Mesenteric fat pad (tissue), 1 donor: Measurements from ENCODE around the gene IL2RG. TPM values are rescaled to one million over a fixed set of nuclear protein-coding genes. Genes with fewer than 3 reads are reported as not detected.

Experiments
- DNase-seq: peaks from one replicate; pipeline ENCODE4 v3.0.0-alpha.2; 2020; ENCODE audit warnings: low spot score
- long read RNA-seq: library from polyadenylated mRNA; unstranded; transcript quantifications from one replicate; pipeline ENCODE4 v2.0.0, GENCODE V29; 2020
- total RNA-seq: library from RNA; stranded (reverse); fragmentation: NEBNext Ultra II Directional; extraction: Animal tissue kit (Norgen Biotek cat#: 25700); gene quantifications from one replicate; pipeline ENCODE4 v1.2.1, GENCODE V29; 2021
- donor health status: DM: yes; HTN: yes; CAD: no.

The IL2RG gene
- total RNA-seq, result 5.8 TPM
- long read RNA-seq, transcript IL2RG-203 (8 exons, 1,534 nt), result major isoform, 8 of 8 reads
- long read RNA-seq, partial matches to known transcripts, result 0 of 8 reads
- long read RNA-seq, other reads (novel, unspliced or antisense), result 0 of 8 reads

DNA sequence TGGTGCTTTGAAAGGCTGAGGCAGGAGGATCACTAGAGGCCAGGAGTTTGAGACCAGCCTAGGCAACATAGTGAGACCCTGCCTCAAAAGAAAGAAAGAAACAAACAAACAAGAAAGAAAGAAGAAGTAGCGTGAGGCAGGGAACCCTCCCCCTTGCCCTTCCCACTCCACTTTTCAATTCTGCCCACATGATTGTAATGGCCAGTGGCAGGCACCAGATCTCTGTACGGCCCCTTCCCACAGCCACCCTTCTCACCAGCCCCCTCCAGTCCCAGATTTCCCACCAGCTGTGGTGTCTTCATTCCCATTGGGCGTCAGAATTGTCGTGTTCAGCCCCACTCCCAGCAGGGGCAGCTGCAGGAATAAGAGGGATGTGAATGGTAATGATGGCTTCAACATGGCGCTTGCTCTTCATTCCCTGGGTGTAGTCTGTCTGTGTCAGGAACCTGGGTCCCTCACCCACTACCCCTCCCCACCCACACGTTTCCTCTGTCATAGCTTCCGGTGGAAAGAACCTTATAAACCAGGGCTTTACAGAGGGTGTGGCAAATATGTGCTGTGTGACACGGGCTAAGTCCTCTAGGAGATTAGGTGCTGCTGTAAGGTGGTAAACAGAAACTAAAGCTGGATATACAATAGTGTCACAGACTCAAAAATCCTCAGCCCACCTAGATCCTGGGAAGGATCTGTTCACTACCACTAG is at the start of gene IL2RG:
Gene IL2RG, minus strand, starts transcription at position 437 of the 703 bp plus-strand sequence. Its CDS starts 38 bp downstream, at position 399.
- DNase-seq, result no peak

DNA sequence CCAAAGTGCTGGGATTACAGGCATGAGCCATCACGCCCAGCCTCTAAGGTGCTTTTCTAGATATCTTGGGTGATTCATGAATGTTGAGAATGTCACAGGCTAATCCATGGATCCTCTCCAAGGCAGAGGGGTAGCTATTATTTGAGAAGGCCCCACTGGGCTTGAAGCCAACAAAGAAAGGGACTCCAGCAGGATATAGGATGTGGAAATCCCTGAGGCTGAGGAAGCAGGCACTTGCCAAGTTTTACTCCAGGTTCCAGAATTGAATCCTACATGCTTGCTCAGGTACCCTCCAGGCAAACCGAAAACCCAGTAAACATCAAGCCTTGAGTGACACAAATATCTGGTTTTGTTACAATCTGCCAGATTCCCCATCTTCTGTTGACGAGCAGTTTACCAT is 49.1 kb upstream of the IL2RG start:
- no peak for DNase-seq

DNA sequence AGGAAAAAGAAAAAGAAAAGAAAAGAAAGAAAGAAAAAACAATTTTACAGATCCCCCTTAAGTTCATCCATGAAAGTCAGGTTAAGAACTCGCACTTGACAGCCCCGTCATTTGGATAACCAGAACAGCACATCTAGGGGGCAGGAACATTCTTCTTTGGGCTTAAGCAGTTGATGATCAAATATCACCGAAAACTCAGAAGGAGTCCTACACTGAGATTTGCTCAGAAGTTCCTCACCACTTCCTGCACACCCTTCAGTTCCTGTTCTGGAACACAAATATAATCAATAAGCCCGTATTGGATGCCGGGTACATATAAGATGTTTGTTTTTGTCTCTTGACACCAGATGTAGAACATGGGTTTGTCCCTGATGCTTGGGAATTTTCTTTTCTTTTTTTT is 48.0 kb upstream of the IL2RG start:
- DNase-seq, result no peak

DNA sequence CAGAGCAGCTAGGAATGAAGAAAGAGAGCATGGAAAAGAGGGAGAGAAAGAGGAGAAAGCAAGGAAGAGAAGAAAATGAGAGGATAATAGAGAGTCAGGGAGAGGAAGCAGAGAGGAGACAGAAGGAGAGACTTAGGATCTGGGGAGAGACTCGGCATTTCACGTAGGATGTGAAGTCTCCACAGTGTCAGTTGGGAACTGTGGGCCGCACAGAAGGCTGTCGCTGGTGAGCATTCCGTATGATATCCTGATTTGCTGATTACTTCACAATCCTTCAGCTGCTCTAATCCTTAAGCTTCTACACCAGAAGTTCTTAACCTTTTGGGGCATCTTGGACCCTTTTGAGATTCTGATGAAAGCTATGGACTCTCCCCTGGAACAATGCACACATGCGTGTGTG is 47.2 kb upstream of the IL2RG start:
- no peak for DNase-seq

DNA sequence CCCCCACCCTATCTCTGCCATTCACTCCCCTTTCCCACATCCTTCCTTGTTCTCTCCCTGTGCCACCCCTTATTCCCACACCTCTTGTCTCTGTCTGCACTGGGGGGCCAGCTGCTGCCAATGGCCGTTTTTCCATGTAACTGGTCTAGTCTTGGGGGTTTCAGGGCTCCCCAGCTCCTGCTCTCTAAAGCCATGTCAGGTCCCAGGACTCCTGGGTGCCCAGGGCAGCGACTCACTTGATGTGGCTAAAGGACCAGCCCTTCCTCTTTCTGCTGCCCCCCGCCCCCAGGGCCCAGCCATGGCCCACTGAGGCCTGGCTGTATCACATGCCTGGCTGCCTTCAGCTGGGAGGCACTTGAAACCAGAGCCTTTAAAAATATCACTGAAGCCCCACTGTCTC is 43.3 kb upstream of the IL2RG start:
- no peak for DNase-seq

DNA sequence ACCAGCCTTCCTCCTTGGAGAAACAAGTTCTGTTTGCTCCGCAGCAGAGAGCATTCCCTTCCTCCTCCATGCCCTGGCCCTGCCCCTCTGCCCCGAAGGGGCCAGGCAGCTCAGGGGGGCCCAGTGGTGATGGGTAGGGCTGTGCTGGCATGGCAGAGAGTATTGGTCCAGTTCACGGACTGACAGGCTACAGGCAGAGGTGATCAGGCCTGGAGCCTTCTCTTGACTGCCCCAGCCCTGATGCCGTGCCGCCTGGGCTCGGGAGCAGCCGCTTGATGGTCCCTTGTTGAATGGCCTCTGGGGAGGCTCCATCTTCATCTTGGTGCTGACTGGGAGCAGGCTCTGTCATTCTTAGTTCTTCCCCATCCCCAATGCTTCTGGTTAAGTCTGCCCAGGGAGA is 42.8 kb upstream of the IL2RG start:
- DNase-seq, result no peak

DNA sequence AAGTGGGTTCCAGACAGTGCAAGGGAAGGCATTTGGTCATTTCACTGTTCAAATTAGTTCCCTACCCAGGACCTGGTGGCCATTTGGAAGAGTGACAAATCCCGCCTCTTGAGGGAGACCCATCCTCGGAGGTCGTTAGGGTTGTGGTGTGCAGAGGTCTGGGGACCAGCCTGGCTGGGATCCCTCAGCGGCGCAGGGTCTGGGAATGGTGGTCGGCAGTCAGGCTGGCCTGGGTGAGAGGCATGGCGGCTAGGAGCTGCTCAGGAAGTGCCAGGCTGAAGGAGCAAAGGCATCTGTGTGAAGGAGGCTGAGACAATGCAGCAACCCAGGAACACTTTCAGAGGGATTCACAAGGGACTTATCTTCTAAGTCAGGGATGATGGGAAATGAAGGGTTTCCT is 40.0 kb upstream of the IL2RG start:
- DNase-seq, result no peak

DNA sequence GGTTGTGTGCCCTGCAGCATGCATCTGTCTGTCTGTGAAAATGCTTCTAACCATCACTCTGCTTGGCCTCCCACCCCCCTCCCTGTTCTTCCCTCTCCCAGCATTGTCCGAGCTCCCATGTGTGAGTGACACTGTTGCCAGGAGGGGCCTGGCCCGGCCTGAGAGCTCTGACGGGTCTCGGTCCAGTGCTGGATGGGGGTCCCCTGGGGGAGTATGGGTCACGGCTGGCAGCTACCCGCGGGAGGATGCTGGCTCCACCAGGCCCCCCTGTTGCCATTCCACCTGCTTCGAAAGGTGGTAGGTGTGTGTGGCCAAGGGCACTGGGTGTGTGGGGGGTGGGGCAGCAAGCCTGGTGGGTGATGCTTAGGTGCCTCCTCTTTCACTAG is 36.9 kb upstream of the IL2RG start:
- no peak for DNase-seq

DNA sequence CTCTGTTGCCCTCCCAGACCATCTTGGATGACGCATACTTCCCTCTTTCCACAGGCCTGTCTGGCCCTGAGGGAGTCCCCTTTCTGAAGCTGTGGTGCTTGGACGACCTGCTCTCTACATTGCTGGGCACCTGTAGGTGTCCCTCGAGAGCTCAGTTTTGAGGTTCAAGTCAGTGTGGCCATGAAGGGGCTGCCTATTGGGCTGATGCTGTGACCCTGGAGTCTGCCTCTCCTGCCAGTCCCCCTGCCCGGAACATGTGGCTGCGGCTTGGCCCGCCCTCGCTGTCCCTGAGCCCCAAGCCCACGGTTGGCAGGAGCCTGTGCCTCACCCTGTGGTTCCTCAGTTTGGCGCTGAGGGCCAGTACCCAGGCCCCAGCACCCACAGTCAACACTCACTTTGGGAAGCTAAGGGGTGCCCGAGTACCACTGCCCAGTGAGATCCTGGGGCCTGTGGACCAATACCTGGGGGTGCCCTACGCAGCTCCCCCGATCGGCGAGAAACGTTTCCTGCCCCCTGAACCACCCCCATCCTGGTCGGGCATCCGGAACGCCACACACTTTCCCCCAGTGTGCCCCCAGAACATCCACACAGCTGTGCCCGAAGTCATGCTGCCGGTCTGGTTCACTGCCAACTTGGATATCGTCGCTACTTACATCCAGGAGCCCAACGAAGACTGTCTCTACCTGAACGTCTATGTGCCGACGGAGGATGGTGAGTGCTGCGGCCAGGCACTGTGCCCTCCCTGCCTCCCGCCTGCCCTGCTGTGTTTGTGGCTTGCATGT is 36.3 kb upstream of the IL2RG start:
- no peak for DNase-seq

DNA sequence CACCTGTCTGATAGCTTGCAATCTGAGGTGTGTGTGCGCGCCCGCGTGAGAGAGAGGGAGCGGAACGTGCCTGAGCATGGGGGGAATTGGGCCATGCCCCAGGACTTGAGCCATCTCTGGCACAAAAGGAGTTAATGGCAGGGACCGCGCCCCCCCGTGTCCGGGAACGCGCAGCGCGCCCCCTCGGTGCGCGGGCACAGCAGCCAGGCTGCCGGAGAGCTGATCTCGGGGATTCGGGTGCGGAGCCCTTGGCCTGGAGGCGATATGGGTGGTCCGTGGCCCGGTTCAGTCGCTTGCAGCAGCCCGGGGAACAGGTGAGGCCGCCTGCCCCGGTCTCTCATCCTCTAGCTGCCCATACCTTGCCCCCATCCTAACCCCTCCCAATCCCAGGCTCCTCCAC is 33.3 kb upstream of the IL2RG start, which contains the start of gene NLGN3:
Gene NLGN3, plus strand, starts transcription at position 191 of the 400 bp plus-strand sequence. CDS start 2,909 bp downstream, outside the sequence.
- DNase-seq, result no peak

DNA sequence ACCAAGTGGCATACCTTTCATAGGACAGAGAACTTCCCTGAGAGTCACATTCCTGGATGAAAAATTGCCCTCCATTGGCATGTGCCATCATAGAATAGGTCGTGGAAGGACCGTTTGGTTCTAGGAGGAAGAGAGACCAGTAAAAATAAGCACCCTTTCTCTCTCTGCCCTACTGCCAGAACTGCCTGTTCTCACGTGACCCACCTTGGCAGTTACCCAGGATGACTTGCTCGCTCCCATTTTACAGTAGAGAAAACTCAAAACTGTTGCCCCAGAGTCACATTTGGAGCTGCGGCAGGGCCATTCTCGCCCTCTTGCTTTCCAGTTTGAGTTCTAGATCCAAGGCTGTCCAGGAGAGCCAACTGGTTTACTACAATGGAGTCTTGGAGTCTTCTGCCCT is 32.1 kb upstream of the IL2RG start:
- no peak for DNase-seq

DNA sequence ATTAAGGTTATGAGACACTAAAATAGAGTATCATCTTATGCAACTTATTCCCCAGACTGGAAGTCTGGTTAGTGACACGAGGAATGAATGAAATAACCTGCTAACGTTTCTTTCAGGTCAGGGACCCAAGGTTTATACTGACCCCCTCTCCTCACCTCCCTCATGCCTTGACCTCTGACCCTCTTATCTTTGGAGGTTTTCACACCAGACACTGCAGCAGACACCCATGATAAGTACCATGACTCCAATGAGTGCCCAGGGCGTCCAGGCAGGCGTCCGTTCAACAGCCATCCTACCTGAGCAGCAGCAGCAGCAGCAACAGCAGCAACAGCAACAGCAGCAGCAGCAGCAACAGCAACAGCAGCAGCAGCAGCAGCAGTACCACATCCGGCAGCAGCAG is 29.1 kb upstream of the IL2RG start:
- DNase-seq, result no peak

DNA sequence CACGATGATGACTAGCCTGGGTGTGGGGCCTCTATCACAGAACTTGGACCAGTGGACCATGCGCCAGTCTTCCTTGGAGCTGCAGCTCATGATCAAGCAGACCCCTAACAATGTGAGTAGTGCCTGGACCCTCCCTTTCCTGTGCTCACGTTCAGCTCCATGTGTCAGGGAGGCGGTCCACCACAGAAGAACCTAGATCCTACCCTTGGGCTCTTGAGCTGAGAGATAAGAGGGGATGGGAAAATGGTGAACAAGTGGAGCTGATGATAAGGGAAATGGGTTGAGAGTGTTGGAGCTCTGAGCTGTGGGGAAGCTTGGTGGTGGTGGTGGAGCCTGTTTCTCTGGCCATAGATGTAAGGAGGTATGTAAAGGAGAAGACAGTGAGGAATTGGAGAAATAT is 20.1 kb upstream of the IL2RG start:
- DNase-seq, result no peak

DNA sequence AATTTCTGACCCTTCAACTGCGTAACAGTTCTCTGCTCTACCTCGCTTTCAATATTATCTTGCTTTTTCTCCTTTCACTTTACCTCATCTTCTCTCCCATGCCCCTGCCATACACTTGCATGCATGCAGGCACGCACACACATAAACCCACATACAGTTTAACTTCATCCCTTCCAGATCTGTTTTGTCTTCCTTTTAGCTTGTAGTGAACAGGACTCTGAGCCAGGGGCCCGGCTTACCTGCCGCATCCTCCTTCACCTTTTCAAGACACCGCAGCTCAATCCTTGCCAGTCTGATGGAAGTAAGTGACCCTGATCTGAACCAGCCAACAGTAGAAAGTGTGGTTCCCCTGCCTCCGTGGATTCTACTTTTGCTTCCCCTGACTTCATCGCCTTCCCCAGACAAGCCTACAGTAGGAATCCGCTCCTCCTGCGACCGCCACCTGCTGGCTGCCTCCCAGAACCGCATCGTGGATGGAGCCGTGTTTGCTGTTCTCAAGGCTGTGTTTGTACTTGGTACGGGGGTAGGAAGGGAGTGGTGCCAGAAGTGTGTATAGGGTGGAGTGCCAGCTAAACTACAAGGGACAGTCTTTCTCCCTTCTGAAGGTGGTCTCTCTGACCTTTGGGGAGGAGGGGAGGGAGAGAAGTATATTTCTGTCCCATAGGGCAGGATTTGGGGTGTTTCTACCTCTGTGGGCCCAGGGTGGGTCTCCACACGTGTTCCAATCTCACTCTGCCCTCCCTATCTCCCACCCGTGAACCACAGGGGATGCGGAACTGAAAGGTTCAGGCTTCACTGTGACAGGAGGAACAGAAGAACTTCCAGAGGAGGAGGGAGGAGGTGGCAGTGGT is 17.8 kb upstream of the IL2RG start:
- DNase-seq, result no peak

DNA sequence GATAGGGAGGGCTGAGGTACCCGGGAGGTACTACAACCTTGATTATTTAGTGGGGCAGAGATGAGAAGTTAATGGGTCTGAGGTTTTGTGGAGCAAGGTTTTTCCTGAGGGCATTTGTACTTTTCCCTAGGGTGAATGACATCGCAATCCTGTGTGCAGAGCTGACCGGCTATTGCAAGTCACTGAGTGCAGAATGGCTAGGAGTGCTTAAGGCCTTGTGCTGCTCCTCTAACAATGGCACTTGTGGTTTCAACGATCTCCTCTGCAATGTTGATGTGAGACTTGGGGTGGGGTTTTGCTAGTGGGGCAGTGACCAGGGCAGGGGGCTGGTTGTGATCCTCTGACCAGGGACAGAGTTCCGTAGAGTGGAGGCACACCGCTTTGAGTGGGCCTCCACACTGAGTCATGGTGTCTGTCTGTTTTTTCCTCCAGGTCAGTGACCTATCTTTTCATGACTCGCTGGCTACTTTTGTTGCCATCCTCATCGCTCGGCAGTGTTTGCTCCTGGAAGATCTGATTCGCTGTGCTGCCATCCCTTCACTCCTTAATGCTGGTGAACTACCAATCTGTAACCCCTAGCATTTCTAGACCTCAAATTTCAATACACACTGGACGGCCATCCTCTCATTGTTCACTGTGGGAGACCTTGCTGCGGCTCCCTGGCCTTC is 16.9 kb upstream of the IL2RG start:
- DNase-seq, result no peak

DNA sequence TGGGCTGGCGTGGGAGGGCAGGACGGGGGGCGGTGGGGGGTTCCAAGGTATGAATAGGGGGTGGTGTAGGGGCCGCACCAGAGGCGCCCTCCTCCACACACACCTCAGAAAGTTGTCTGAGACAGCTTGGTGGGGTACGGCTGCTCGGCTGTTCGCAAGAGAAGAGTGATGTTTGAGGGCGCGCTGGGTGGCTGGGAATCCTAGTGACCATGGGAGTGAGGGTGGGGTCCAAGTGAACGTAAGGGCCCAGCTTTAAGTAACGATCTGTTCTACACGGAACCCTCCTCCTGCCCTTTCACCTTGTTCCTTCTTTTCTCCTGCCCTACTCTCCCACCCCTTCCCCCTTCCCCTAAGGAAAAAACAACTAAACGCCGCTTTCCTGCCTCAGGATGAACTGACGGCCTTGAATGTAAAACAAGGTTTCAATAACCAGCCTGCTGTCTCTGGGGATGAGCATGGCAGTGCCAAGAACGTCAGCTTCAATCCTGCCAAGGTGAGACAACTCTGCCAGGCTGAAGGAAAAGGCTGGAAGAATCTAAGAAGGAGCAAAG is 7.7 kb upstream of the IL2RG start:
- DNase-seq, result no peak

DNA sequence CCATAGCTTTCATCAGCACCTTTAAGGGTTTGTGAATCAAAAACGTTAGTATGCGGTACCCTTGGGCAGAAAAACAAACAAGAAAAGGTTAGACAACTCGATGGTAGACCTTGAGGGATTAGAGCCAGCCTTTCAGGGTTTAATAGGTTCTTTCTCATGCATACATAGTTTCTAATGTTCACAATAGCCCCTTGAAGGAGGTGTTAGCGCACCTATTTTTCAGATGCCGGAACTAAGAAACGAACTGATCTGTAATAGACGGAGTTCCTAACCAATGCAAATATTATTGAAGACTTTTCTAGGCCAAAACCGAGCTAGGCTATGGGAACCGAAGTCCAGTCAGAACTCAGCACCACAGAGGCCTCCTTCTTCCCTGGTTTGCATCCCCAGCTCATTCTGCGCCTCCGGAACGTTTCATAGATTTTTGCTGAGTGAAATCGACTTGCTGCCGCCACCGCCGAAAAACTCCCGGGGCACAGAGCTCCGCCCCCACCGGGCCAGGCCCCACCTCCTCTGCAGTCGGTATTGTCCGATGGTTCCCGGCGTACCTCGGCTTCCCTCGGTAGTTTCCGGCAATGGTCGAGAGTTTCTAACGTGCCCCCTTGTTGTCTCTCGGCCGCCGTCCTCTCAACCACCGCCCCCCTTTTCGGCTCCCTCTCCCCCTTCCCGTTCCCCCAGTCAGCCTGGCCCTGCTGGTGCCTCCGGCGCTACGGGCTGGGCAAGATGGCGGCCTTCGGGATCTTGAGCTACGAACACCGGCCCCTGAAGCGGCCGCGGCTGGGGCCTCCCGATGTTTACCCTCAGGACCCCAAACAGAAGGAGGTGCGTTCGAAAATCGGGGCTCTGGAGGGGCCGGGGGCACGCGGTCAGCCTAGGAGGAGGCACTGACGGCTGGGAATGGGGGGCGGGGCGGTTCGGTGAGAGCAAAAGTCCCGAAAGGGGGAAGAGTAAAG is 6.9 kb upstream of the IL2RG start, which contains the start of gene MED12:
Gene MED12, plus strand, starts transcription at position 565 of the 953 bp plus-strand sequence. Its CDS starts 159 bp downstream, at position 724.
- DNase-seq, result peak; percentile 92

DNA sequence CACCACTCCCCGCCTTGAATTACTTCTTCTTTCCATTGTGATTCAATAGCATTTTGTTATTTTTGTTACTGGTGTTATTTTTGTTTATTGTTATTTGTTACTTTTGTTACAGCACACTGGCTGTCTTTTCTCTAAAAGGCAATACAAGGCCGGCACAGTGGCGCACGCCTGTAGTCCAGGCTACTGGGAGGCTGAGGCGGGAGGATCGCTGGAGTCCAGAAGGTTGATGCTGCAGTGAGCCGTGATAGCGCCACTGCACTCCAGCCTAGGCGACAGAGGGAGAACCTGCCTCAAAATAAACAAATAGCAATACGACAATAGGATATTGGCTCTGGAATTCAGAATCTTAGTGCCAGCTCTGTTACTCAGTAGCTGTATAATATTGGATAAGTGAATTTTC is 6.0 kb upstream of the IL2RG start:
- no peak for DNase-seq

DNA sequence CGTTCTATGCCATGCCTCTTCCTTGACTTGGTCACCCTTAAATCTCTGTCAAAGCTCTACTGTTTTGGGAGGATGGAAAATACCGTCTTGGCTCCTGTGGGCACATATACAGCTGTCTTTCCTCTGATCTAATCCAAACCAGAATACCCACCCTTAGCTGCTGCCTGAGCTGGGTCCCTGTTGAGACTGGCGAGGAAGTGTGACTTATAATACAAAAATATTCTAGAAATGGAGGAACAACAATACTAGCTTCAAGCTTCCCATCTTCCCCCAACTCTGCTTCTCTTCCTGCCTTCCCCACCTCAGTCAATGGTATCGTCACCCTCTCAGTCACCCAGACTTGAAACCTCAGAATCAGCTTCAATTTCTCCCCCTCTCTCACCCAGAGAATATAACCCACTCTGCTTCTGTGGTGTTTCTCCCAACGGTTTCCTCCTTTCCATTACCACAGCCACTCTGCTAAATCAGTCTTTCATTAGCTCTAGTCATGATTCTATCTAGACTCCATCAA is 599 bp upstream of the IL2RG start:
- DNase-seq, result no peak
